Measurements from ENCODE around the gene CCL13. TPM values are rescaled to one million over a fixed set of nuclear protein-coding genes. Genes with fewer than 3 reads are reported as not detected.

The CCL13 gene
- total RNA-seq, 2 experiments from 2014 or later = not detected

DNA sequence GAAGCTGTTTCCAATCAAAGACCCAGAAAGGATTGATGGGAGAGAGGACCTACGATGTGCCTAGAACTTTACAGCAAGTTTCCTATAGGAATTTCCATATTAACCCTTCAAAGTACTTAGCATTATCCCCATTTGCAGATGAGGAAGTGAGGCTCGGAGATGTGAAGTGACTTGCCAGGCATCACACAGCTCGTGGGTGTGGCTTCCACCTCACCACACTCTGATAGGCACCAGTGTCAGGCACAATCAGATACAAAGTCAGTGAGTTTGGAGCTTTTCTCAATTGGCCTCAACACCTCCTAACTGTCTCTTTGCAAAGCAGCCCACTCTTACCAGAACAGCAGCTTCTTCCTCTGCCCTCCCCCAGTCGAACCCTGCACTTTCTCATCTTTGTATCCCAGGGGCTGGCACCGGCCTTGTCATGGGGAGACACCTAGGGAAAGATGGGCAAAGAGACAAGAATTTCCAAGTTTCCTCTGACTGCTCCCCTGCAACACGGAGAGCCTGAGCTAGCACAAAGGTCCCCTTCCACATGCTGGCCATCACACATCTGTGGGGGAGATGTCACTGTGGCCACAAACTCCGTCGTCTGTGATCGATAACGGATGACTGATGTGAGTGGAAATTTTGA is 44.1 kb downstream of the CCL13 start:
- peaks cover 5% of the 10 kb centered on the region for H3K27me3 Mint-ChIP-seq
- no peak for DNase-seq
- H3K4me3 Mint-ChIP-seq = no peak overlapping the region
- H3K4me1 Mint-ChIP-seq = no peaks in the 10 kb centered on the region
- ChIA-PET CTCF (interaction anchor here (1.1 kb wide), 1 partner anchor 19 kb away, joined by 3 read pairs; no protein-coding TSS in a partner anchor), POLR2A (no interaction called here)
- no peaks in the 10 kb centered on the region for H3K36me3 Mint-ChIP-seq (ENCODE audit: low read depth)
- no peak overlapping the region for H3K27ac Mint-ChIP-seq
- no peak for ATAC-seq
- intact Hi-C loops (cut with DNase I, micrococcal nuclease) = no loop called here
- no peaks in the 10 kb centered on the region for H3K9me3 Mint-ChIP-seq (ENCODE audit: low read depth)

DNA sequence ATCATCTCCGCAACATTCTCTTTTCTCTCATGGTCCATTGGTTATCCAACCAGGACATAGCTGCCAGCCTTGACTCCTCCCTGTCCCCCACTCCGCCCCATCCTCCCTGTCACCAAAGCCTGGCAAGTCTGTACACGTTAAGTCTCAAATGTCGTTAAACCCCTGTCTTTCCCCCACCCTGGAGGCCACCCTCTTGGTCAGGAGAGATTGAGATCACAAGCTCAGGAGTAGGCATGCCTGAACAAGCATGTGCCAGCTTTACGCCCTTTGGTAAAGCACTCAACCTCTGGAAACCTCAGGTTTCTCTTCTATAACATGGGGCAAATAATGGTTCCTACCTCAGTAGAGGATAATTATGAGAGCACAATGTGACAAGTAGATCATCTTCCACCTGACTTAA is 44.9 kb downstream of the CCL13 start:
- CTCF ChIA-PET = interaction anchor here (1.1 to 2.0 kb wide), 3 partner anchors 18 to 19 kb away, joined by 3 to 6 read pairs (median 4); no protein-coding TSS in a partner anchor
- H3K4me1 Mint-ChIP-seq = no peaks in the 10 kb centered on the region

DNA sequence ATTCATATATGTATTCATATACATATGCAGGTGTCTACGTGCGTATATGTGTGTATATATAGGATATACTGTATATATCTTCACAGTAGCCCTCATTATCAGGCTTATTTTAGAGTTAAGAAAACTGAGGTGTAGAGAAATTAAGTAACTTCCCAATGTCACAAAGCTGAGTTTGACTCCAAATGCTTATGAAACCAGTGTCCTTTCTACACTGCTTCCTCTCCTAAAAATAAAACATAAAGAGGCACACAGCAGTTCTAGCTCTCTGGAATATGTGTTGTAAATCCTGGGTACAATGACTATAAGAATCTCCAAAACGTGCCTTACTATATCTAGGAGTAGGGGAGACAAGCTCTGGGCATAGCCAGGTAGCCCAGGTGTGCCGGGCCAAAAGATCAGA is 46.7 kb downstream of the CCL13 start:
- Mint-ChIP-seq H3K27me3 (peaks cover 2% of the 10 kb centered on the region), H3K4me1 (no peaks in the 10 kb centered on the region)
- intact Hi-C loops (cut with DNase I, micrococcal nuclease) = no loop called here

More for the DNA sequence above, 44.9 kb downstream of the CCL13 start:
- H3K27me3 Mint-ChIP-seq = peaks cover 5% of the 10 kb centered on the region
- POLR2A ChIA-PET = no interaction called here
- no peak overlapping the region for H3K4me3 Mint-ChIP-seq
- no peak overlapping the region for H3K27ac Mint-ChIP-seq
- intact Hi-C loops (cut with DNase I, micrococcal nuclease) = no loop called here
- no peak for DNase-seq
- H3K36me3 Mint-ChIP-seq (ENCODE audit: low read depth) = no peaks in the 10 kb centered on the region
- no peaks in the 10 kb centered on the region for H3K9me3 Mint-ChIP-seq (ENCODE audit: low read depth)
- ATAC-seq = no peak

DNA sequence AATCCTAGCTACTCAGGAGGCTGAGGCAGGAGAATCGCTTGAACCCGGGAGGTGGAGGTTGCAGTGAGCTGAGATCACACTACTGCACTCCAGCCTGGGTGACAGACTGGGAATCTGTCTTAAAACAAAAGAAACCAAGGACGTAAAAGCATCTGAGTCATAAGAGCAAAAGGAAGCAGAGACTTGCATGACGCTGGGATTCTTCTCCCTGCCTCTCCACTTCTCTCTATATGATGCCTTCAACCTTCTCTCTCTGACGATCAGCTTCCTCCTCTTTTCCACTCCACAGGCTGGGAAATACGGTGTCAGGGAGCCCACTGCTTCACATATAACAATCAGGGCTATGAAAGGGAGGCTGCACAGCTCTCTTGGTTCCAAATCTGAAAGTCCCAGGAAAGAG is 49.9 kb downstream of the CCL13 start:
- Mint-ChIP-seq H3K4me1 (no peaks in the 10 kb centered on the region), H3K4me3 (no peak overlapping the region), H3K9me3 (ENCODE audit: low read depth) (no peaks in the 10 kb centered on the region), H3K36me3 (ENCODE audit: low read depth) (no peaks in the 10 kb centered on the region), H3K27me3 (peaks cover 12% of the 10 kb centered on the region), H3K27ac (no peak overlapping the region)
- intact Hi-C loops (cut with DNase I, micrococcal nuclease) = no loop called here
- no peak for ATAC-seq
- no peak for DNase-seq
- CTCF ChIA-PET = no interaction called here
- POLR2A ChIA-PET = no interaction called here

More for the DNA sequence above, 46.7 kb downstream of the CCL13 start:
- Mint-ChIP-seq H3K9me3 (ENCODE audit: low read depth) (no peaks in the 10 kb centered on the region), H3K36me3 (ENCODE audit: low read depth) (no peaks in the 10 kb centered on the region), H3K4me3 (no peak overlapping the region), H3K27ac (no peak overlapping the region)
- ChIA-PET CTCF (interaction anchor here (1.6 to 2.0 kb wide), 2 partner anchors 9 to 17 kb away, joined by 4 to 6 read pairs; no protein-coding TSS in a partner anchor), POLR2A (no interaction called here)
- no peak for DNase-seq
- no peak for ATAC-seq

Other genes with a start within 250 kb of the CCL13 start
- gene CCL2, start 101.2 kb upstream of the CCL13 start, total RNA-seq = not detected
- not detected for gene CCL7, start 86.3 kb upstream of the CCL13 start, total RNA-seq
- gene CCL11, start 70.7 kb upstream of the CCL13 start, total RNA-seq = not detected
- not detected for gene CCL8, start 37.0 kb upstream of the CCL13 start, total RNA-seq
- gene CCL1, start 6.8 kb downstream of the CCL13 start, total RNA-seq = under 1 TPM in 1 of 2 experiments, not detected in 1; 0.32 TPM
- not detected for gene TMEM132E, start 223.1 kb downstream of the CCL13 start, total RNA-seq

All from activated CD4-positive, alpha-beta T cell treated with anti-CD3 and anti-CD28 coated beads for 36 hours (primary cell).